PFSK-1 (cell line): ENCODE measurements around the gene TEKT3.

Experiments used
- FOXP2 ChIP-seq: optimal IDR thresholded peaks from 2 replicates; pipeline ENCODE3; 2011; ENCODE audit warnings: borderline replicate concordance, control low read depth, inconsistent platforms; ENCODE audit not compliant: insufficient read depth; ENCODE audit errors: extremely low read length, extremely low read depth
- POLR2AphosphoS5 ChIP-seq: IDR thresholded peaks from 2 replicates; pipeline ENCODE4 v1.6.1; 2012; ENCODE audit warnings: low read depth, mild to moderate bottlenecking, control low read depth, low read length, moderate library complexity
- SIN3A ChIP-seq: IDR thresholded peaks from 2 replicates; pipeline ENCODE4 v1.6.1; 2012; ENCODE audit warnings: mild to moderate bottlenecking, low read length, moderate library complexity, borderline replicate concordance; ENCODE audit not compliant: insufficient read depth
- TAF1 ChIP-seq: IDR thresholded peaks from 2 replicates; pipeline ENCODE4 v1.6.1; 2012; ENCODE audit warnings: low read length, control low read depth, borderline replicate concordance; ENCODE audit not compliant: insufficient read depth
- TF ChIP-seq, protein P1 (sequence below), 2 experiments: IDR thresholded peaks; 2 replicates each; pipeline versions ENCODE4 v1.6.1 to v1.8.0; 2011 to 2012; ENCODE audit warnings: low read depth in 2 of 2, low read length in 2 of 2, control low read depth in 1 of 2, inconsistent platforms in 1 of 2, mild to moderate bottlenecking in 1 of 2, moderate library complexity in 1 of 2; ENCODE audit not compliant: insufficient read depth in 1 of 2

GRCh38 chr17:15263206-15263579 lies 78.2 kb downstream of the TEKT3 start:
- no peak for TF ChIP-seq SIN3A
- TF ChIP-seq POLR2AphosphoS5 = no peak
- TF ChIP-seq TAF1 = no peak
- TF ChIP-seq, protein P1, sequence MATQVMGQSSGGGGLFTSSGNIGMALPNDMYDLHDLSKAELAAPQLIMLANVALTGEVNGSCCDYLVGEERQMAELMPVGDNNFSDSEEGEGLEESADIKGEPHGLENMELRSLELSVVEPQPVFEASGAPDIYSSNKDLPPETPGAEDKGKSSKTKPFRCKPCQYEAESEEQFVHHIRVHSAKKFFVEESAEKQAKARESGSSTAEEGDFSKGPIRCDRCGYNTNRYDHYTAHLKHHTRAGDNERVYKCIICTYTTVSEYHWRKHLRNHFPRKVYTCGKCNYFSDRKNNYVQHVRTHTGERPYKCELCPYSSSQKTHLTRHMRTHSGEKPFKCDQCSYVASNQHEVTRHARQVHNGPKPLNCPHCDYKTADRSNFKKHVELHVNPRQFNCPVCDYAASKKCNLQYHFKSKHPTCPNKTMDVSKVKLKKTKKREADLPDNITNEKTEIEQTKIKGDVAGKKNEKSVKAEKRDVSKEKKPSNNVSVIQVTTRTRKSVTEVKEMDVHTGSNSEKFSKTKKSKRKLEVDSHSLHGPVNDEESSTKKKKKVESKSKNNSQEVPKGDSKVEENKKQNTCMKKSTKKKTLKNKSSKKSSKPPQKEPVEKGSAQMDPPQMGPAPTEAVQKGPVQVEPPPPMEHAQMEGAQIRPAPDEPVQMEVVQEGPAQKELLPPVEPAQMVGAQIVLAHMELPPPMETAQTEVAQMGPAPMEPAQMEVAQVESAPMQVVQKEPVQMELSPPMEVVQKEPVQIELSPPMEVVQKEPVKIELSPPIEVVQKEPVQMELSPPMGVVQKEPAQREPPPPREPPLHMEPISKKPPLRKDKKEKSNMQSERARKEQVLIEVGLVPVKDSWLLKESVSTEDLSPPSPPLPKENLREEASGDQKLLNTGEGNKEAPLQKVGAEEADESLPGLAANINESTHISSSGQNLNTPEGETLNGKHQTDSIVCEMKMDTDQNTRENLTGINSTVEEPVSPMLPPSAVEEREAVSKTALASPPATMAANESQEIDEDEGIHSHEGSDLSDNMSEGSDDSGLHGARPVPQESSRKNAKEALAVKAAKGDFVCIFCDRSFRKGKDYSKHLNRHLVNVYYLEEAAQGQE (IDR thresholded peaks at IDR 0.05; ENCODE audit: insufficient read depth in 1 of 2, low read depth in 2 of 2, low read length in 2 of 2) = no peak
- TF ChIP-seq FOXP2 = no peak
